K562 (cell line): ENCODE data around the gene PXN.

Experiments used
- CCAR2 ChIP-seq: fragments of 200-400 bp; formaldehyde crosslinking; IDR thresholded peaks from 2 replicates; pipeline ENCODE4 v1.6.1; 2017; ENCODE audit warnings: mild to moderate bottlenecking, low read depth, low read length
- CTCF ChIP-seq, 3 experiments: IDR thresholded peaks in 2 of 3; conservative IDR thresholded peaks in 1 of 3; 2 replicates each; pipeline ENCODE4 v1.5.1; 2011 to 2012; ENCODE audit warnings: low read length in 3 of 3, mild to moderate bottlenecking in 3 of 3, control low read depth in 2 of 3, improper control_type of control experiment in 1 of 3, inconsistent platforms in 1 of 3, low read depth in 1 of 3, mixed read lengths in 1 of 3, moderate library complexity in 1 of 3; ENCODE audit not compliant: insufficient read depth in 2 of 3
- NRF1 ChIP-seq, 2 experiments: fragments of 450-650 bp; IDR thresholded peaks in 1 of 2; conservative IDR thresholded peaks in 1 of 2; 2 replicates each; pipeline ENCODE4 v1.6.1; 2014; ENCODE audit warnings: mild to moderate bottlenecking in 2 of 2
- PHTF2 ChIP-seq: fragments of 250-450 bp; sonication (Bioruptor Pico); IDR thresholded peaks from 2 replicates; pipeline ENCODE4 v1.5.0; 2021; ENCODE audit warnings: mild to moderate bottlenecking
- ZNF24 ChIP-seq: fragments of 450-650 bp; IDR thresholded peaks from 2 replicates; pipeline ENCODE4 v1.6.1; 2016

- TF ChIP-seq NRF1 (conservative IDR thresholded peaks at IDR 0.05 in 1 of 2, IDR thresholded peaks at IDR 0.05 in 1 of 2) = no peak
- TF ChIP-seq CTCF (IDR thresholded peaks at IDR 0.05 in 2 of 3, conservative IDR thresholded peaks at IDR 0.05 in 1 of 3; ENCODE audit: insufficient read depth in 2 of 3, low read depth in 1 of 3, low read length in 3 of 3) = no peak
- no peak for TF ChIP-seq ZNF24
- no peak for TF ChIP-seq CCAR2
- no peak for TF ChIP-seq PHTF2 (CRISPR knock-in tag)
Measured at GRCh38 chr12:120229487-120230325, 35.8 kb downstream of the PXN start.
